Central memory CD8-positive, alpha-beta T cell (primary cell): ENCODE data around the gene MT1X.
"Not testable (repeated sequence)": the region's sequence is repeated elsewhere in the genome, so short reads cannot be mapped to it uniquely, and the experiment has no call there.

Experiments used
- ATAC-seq: fragments of 150-1000 bp; cut with Tn5 transposase; replicated peaks from 2 replicates; pipeline ENCODE4 v1.10.0; 2022; ENCODE audit warnings: mild to moderate bottlenecking, moderate FRiP score, moderate number of reproducible peaks; ENCODE audit not compliant: poor library complexity, severe bottlenecking; ENCODE audit errors: extremely low read depth
- DNase-seq, 2 donors: peaks; one replicate each; pipeline ENCODE4 v3.0.0; 2021; ENCODE audit warnings: low spot score in 2 of 2
- H3K27ac Mint-ChIP-seq: one replicate; pipeline ENCODE4 v1.8.0; 2022; ENCODE audit warnings: low read depth, mild to moderate bottlenecking, moderate library complexity, mixed read lengths
- H3K27me3 Mint-ChIP-seq: one replicate; pipeline ENCODE4 v1.8.0; 2022; ENCODE audit warnings: mixed read lengths
- H3K36me3 Mint-ChIP-seq: one replicate; pipeline ENCODE4 v1.8.0; 2022; ENCODE audit warnings: mild to moderate bottlenecking, moderate library complexity, mixed read lengths; ENCODE audit not compliant: insufficient read depth
- H3K4me1 Mint-ChIP-seq: one replicate; pipeline ENCODE4 v1.8.0; 2022; ENCODE audit warnings: mixed read lengths
- H3K4me3 Mint-ChIP-seq: one replicate; pipeline ENCODE4 v1.8.0; 2022; ENCODE audit warnings: mild to moderate bottlenecking, moderate library complexity, mixed read lengths
- H3K9me3 Mint-ChIP-seq: one replicate; pipeline ENCODE4 v1.8.0; 2022; ENCODE audit warnings: mixed read lengths

MT1X gene

DNA sequence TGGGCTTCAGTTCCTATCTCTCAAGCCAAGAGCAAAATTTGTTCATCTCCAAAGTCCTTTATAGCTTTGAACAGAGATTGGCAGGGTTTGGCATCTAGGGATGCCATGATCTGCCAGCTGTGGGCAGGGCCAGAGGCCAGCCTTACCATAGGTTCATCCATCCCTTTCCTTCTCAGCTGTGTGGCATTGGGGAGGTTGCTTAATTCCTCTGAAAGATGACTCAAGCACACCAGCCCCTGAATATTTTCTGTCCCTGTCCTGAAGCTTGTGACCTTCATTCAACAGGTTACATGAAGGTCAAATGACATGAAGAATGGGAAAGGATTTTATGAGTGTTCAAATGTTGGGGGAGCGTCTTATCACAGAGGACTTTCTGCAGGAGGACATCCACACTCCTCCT is 17.8 kb upstream of the MT1X start:
- H3K4me1 Mint-ChIP-seq, result peaks cover 31% of the 10 kb centered on the region
- no peaks in the 10 kb centered on the region for H3K9me3 Mint-ChIP-seq
- H3K27ac Mint-ChIP-seq, result no peak overlapping the region
- ATAC-seq (no peak), DNase-seq (no peak)
- no peak overlapping the region for H3K4me3 Mint-ChIP-seq
- peaks cover 33% of the 10 kb centered on the region for H3K27me3 Mint-ChIP-seq
- peaks cover 6% of the 10 kb centered on the region for H3K36me3 Mint-ChIP-seq

- not testable (repeated sequence) for H3K4me3 Mint-ChIP-seq, H3K9me3 Mint-ChIP-seq, H3K36me3 Mint-ChIP-seq, DNase-seq, ATAC-seq, H3K27ac Mint-ChIP-seq
- H3K27me3 Mint-ChIP-seq, result peaks cover 44% of the 10 kb centered on the region
- peaks cover 34% of the 10 kb centered on the region for H3K4me1 Mint-ChIP-seq
Observed at GRCh38 chr16:56665286-56666261, 16.7 kb upstream of the MT1X start.

DNA sequence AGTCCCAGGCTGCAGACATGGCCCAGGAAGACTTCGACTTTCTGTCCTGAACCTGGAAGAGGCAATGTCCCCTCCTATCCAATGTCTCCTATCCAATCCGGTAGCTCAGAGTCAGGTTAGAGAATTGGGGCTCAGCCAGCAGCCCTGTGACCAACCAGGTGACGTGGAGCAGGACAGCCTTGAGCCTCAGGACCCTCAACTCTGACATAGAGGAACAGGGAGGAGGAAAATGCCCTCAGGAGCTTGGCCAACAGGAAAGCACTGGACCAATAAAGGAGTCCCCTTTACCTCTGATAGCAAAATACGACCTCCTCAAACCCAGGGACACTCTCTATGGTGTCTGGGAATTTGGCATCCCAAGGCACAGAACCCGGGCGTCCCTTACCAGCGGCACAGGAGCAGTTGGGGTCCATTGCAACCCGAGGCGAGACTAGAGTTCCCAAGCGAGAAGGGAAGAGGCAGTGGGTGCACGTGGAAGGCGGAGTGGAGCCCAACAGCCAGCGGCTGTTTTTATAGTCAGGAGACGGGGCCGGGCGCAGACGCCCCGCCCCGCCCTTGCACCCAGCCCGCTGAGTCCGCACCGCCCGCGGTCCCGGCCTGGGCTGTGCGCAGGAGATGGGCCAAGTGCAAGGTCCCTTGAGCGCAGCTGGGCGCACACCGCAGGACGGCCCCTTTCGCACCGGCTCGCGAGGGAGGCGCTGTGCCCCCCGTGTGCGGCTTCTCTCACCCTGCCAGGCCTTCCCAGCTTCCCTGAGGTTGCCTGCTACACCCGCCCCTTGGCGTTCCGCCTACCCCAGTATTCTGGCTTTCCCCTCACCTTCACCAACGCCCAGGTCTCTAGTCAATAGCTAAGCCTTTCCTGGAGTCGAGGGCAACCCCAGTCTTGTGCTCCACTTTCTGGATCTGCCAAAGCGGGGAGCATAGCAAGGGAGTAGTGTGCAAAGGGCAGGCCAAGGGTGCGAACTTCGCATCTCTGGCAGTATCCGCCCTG is 14.4 kb upstream of the MT1X start, which contains the start of gene MT1G:
MT1G (minus strand) TSS at position 485 of the 991 bp plus-strand sequence; CDS start at position 413, 72 bp downstream.
- Mint-ChIP-seq H3K27me3 (peaks cover 67% of the 10 kb centered on the region), H3K4me3 (peak within 1 kb of the TSS; percentile 2), H3K4me1 (peaks cover 17% of the 10 kb centered on the region), H3K9me3 (no peaks in the 10 kb centered on the region), H3K27ac (no peak within 1 kb of the TSS), H3K36me3 (peaks cover 6% of the 10 kb centered on the region)
- ATAC-seq (peak; percentile 49), DNase-seq (no peak)

DNA sequence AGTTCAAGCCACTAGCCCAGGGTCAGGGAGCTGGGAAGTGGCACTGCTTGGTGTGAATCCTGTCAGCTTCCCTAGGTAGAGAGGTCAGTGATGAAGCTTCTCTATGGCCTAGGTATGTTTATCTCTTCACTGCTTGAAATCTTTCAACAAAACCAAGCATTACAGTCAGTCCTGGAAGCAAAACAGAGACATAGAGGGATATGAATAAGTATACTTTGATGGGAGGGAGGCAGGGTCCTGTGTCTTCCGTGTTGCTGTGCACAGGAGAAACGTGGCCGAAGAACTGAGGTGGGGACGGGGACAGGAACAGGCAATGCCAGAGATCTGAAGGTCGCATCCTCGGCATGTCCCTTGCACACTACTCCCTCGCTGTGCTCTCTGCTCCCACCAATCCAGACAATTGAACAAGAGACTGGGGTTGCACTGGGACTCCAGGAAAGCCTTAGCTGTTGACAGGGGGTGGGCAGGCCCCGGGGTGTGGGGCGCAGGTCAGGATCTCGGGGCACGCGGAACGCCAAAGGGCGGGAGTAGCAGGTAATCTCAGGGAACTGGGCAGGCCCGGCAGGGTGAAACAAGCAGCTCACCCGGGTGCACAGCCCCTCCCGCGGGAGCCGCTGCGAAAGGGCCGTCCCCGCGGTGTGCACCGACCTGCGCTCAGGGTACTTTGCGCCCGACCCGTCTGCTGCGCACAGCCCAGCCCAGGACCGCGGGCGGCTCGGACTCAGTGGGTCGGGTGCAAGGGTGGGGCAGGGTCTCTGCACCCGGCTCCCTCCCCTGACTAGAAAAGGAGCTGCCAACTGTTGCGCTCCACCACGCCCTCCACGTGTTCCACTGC is 13.0 kb upstream of the MT1X start, which contains the start of gene MT1H:
MT1H (plus strand) TSS at position 810 of the 835 bp plus-strand sequence. CDS start 71 bp downstream, outside the sequence.
- H3K27me3 Mint-ChIP-seq, result peaks cover 80% of the 10 kb centered on the region
- peaks cover 11% of the 10 kb centered on the region for H3K4me1 Mint-ChIP-seq
- H3K27ac Mint-ChIP-seq, result no peak within 1 kb of the TSS
- peaks cover 6% of the 10 kb centered on the region for H3K36me3 Mint-ChIP-seq
- H3K4me3 Mint-ChIP-seq, result no peak within 1 kb of the TSS
- DNase-seq (no peak), ATAC-seq (no peak)
- H3K9me3 Mint-ChIP-seq, result no peaks in the 10 kb centered on the region

GRCh38 chr16:56669840-56670619 is 12.2 kb upstream of the MT1X start:
- DNase-seq, result no peak
- Mint-ChIP-seq H3K4me1 (peaks cover 11% of the 10 kb centered on the region), H3K27ac (no peak overlapping the region), H3K4me3 (no peak overlapping the region), H3K9me3 (no peaks in the 10 kb centered on the region), H3K27me3 (peaks cover 88% of the 10 kb centered on the region), H3K36me3 (peaks cover 3% of the 10 kb centered on the region)
- no peak for ATAC-seq

- DNase-seq, result no peak
- Mint-ChIP-seq H3K4me3 (no peak overlapping the region), H3K36me3 (peaks cover 2% of the 10 kb centered on the region), H3K4me1 (peaks cover 16% of the 10 kb centered on the region), H3K9me3 (no peaks in the 10 kb centered on the region), H3K27me3 (peaks cover 94% of the 10 kb centered on the region), H3K27ac (no peak overlapping the region)
- no peak for ATAC-seq
Observed at GRCh38 chr16:56670620-56670934, 11.7 kb upstream of the MT1X start.

- Mint-ChIP-seq H3K4me1 (peaks cover 17% of the 10 kb centered on the region), H3K27me3 (peaks cover 96% of the 10 kb centered on the region)
- not testable (repeated sequence) for H3K27ac Mint-ChIP-seq, ATAC-seq, H3K4me3 Mint-ChIP-seq, H3K9me3 Mint-ChIP-seq, DNase-seq, H3K36me3 Mint-ChIP-seq
Observed at GRCh38 chr16:56671691-56672090, 10.6 kb upstream of the MT1X start.

DNA sequence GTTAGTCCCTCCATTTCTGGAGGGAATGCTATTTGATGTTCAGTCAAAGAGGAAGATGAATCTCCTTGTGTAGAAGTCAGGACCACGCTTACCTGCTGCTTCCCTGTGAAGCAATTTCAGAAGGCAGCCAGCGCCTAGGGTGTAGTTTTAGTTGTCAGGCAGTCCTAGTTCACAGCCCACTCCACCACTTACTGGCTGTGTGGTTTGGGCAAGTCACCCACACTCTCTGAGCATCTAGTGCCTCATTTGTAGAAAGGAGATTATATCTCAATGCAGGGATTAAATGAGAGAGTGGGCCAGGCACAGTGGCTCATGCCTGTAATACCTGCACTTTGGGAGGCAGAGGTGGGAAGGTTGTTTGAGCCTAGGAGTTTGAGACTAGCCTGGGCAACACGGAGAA is 10.1 kb upstream of the MT1X start:
- not testable (repeated sequence) for ATAC-seq, H3K9me3 Mint-ChIP-seq
- H3K27me3 Mint-ChIP-seq, result peaks cover 93% of the 10 kb centered on the region

GRCh38 chr16:56672761-56673536 is 9.3 kb upstream of the MT1X start:
- DNase-seq, result no peak
- no peak for ATAC-seq
- Mint-ChIP-seq H3K36me3 (no peaks in the 10 kb centered on the region), H3K27me3 (peaks cover 85% of the 10 kb centered on the region), H3K4me1 (peaks cover 17% of the 10 kb centered on the region), H3K4me3 (no peak overlapping the region), H3K9me3 (no peaks in the 10 kb centered on the region), H3K27ac (no peak overlapping the region)

More for the DNA sequence above, 10.1 kb upstream of the MT1X start:
- H3K36me3 Mint-ChIP-seq, DNase-seq, H3K27ac Mint-ChIP-seq, H3K4me3 Mint-ChIP-seq: not testable (repeated sequence)
- peaks cover 17% of the 10 kb centered on the region for H3K4me1 Mint-ChIP-seq

DNA sequence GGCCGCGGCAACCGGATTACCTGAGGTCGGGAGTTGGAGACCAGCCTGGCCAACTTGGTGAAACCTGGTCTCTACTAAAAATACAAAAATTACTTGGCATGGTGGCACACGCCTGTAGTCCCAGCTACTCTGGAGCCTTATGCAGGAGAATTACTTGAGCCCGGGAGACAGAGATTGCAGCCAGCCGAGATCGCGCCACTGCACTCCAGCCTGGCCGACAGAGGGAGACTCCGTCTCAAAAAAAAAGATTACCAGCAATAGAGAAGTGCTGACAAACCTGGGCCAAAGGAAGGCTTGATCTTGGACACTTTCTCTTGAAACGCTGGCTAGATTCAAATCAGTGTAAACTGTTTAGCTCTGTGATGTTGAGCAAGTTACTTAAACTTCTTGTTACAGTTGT is 8.3 kb upstream of the MT1X start:
- no peak for ATAC-seq
- Mint-ChIP-seq H3K27ac (no peak overlapping the region), H3K4me1 (peaks cover 11% of the 10 kb centered on the region), H3K9me3 (no peaks in the 10 kb centered on the region), H3K27me3 (peaks cover 75% of the 10 kb centered on the region), H3K36me3 (no peaks in the 10 kb centered on the region), H3K4me3 (no peak overlapping the region)
- no peak for DNase-seq

GRCh38 chr16:56674570-56674969 is 7.7 kb upstream of the MT1X start:
- Mint-ChIP-seq H3K27me3 (peaks cover 69% of the 10 kb centered on the region), H3K4me1 (peaks cover 11% of the 10 kb centered on the region)
- not testable (repeated sequence) for H3K4me3 Mint-ChIP-seq, ATAC-seq, H3K9me3 Mint-ChIP-seq, DNase-seq, H3K27ac Mint-ChIP-seq, H3K36me3 Mint-ChIP-seq
